Osteoblast (primary cell): Measurements from ENCODE around the gene URGCP. TPM values are rescaled to one million over a fixed set of nuclear protein-coding genes. Genes with fewer than 3 reads are reported as not detected.

Experiments
- DNase-seq: peaks from one replicate; pipeline ENCODE4 v3.0.0; 2011; ENCODE audit warnings: low spot score, mixed read lengths; ENCODE audit not compliant: insufficient read length; ENCODE audit errors: missing footprints
- H2AFZ ChIP-seq: 2 replicates; pipeline ENCODE4 v1.6.0; 2011; ENCODE audit warnings: mild to moderate bottlenecking, low read length
- H3K27ac ChIP-seq: 2 replicates; pipeline ENCODE4 v1.5.1; 2011; ENCODE audit warnings: mild to moderate bottlenecking, low read depth, low read length, moderate library complexity
- H3K27me3 ChIP-seq: 2 replicates; pipeline ENCODE4 v1.6.0; 2012; ENCODE audit warnings: mild to moderate bottlenecking, control low read depth, inconsistent platforms, low read length, moderate library complexity; ENCODE audit not compliant: insufficient read depth
- H3K36me3 ChIP-seq: 2 replicates; pipeline ENCODE4 v1.5.1; 2011; ENCODE audit warnings: mild to moderate bottlenecking, low read length, control low read depth, moderate library complexity; ENCODE audit not compliant: insufficient read depth
- H3K4me1 ChIP-seq: 2 replicates; pipeline ENCODE4 v1.5.1; 2011; ENCODE audit warnings: mild to moderate bottlenecking, low read length, control low read depth, moderate library complexity; ENCODE audit not compliant: insufficient read depth
- H3K4me2 ChIP-seq: 2 replicates; pipeline ENCODE4 v1.6.0; 2011; ENCODE audit warnings: mild to moderate bottlenecking, low read length; ENCODE audit not compliant: insufficient read depth
- H3K4me3 ChIP-seq: fragments of 200-600 bp; sonication (generic); 3 replicates; pipeline ENCODE4 v1.5.1; 2012; ENCODE audit warnings: mild to moderate bottlenecking, low read length, inconsistent platforms; ENCODE audit not compliant: insufficient read depth
- H3K79me2 ChIP-seq: 2 replicates; pipeline ENCODE4 v1.6.0; 2012; ENCODE audit warnings: mild to moderate bottlenecking, low read length, control low read depth, inconsistent platforms; ENCODE audit not compliant: insufficient read depth
- H3K9me3 ChIP-seq: 2 replicates; pipeline ENCODE4 v1.5.1; 2011; ENCODE audit warnings: low read depth, low read length, control low read depth
- H4K20me1 ChIP-seq: 2 replicates; pipeline ENCODE4 v1.6.0; 2012; ENCODE audit warnings: mild to moderate bottlenecking, low read length, control low read depth; ENCODE audit not compliant: insufficient read depth
- CTCF ChIP-seq: IDR thresholded peaks from 2 replicates; pipeline ENCODE4 v1.5.1; 2011; ENCODE audit warnings: mild to moderate bottlenecking, low read depth, low read length, moderate library complexity; ENCODE audit errors: extremely low read depth
- total RNA-seq: library from RNA; depleted of rRNA; stranded (reverse); fragments of >200 nt; gene quantifications from 2 replicates; pipeline ENCODE4 v1.2.3, GENCODE V29; 2012

Gene URGCP
- total RNA-seq, 1 donor = 30.4 TPM

GRCh38 chr7:43933902-43934560, 27.6 kb upstream of the URGCP start:
- no peak overlapping the region for H3K4me3 ChIP-seq
- no peak overlapping the region for H3K4me2 ChIP-seq
- H3K27ac ChIP-seq = no peak overlapping the region
- no peak for DNase-seq
- H3K4me1 ChIP-seq = no peaks in the 10 kb centered on the region
- no peaks in the 10 kb centered on the region for H4K20me1 ChIP-seq
- no peaks in the 10 kb centered on the region for H3K27me3 ChIP-seq
- H2AFZ ChIP-seq = no peak overlapping the region
- no peak for TF ChIP-seq CTCF
- no peaks in the 10 kb centered on the region for H3K9me3 ChIP-seq
- no peaks in the 10 kb centered on the region for H3K36me3 ChIP-seq
- no peaks in the 10 kb centered on the region for H3K79me2 ChIP-seq

GRCh38 chr7:43931346-43931745, 24.9 kb upstream of the URGCP start:
- no peak overlapping the region for H3K27ac ChIP-seq
- H4K20me1 ChIP-seq = no peaks in the 10 kb centered on the region
- peaks cover 4% of the 10 kb centered on the region for H3K4me1 ChIP-seq
- H3K79me2 ChIP-seq = no peaks in the 10 kb centered on the region
- DNase-seq = no peak
- TF ChIP-seq CTCF = no peak
- H2AFZ ChIP-seq = no peak overlapping the region
- H3K4me2 ChIP-seq = no peak overlapping the region
- H3K27me3 ChIP-seq = no peaks in the 10 kb centered on the region
- H3K36me3 ChIP-seq = no peaks in the 10 kb centered on the region
- H3K9me3 ChIP-seq = no peaks in the 10 kb centered on the region
- no peak overlapping the region for H3K4me3 ChIP-seq

- H3K27me3 ChIP-seq = no peaks in the 10 kb centered on the region
- H3K27ac ChIP-seq = no peak overlapping the region
- no peaks in the 10 kb centered on the region for H3K36me3 ChIP-seq
- peak; percentile 41 for DNase-seq
- no peak for TF ChIP-seq CTCF
- H3K9me3 ChIP-seq = no peaks in the 10 kb centered on the region
- H3K4me2 ChIP-seq = no peak overlapping the region
- no peak overlapping the region for H2AFZ ChIP-seq
- no peaks in the 10 kb centered on the region for H4K20me1 ChIP-seq
- peaks cover 10% of the 10 kb centered on the region for H3K4me1 ChIP-seq
- H3K4me3 ChIP-seq = no peak overlapping the region
- no peaks in the 10 kb centered on the region for H3K79me2 ChIP-seq
Measured at GRCh38 chr7:43929529-43930457, 23.4 kb upstream of the URGCP start.

- no peaks in the 10 kb centered on the region for H4K20me1 ChIP-seq
- no peak overlapping the region for H3K4me3 ChIP-seq
- no peak overlapping the region for H2AFZ ChIP-seq
- H3K27ac ChIP-seq = no peak overlapping the region
- no peaks in the 10 kb centered on the region for H3K36me3 ChIP-seq
- H3K9me3 ChIP-seq = no peaks in the 10 kb centered on the region
- H3K79me2 ChIP-seq = no peaks in the 10 kb centered on the region
- no peak for TF ChIP-seq CTCF
- H3K4me1 ChIP-seq = peaks cover 10% of the 10 kb centered on the region
- H3K27me3 ChIP-seq = no peaks in the 10 kb centered on the region
- no peak for DNase-seq
- H3K4me2 ChIP-seq = no peak overlapping the region
Measured at GRCh38 chr7:43927810-43928209, 21.4 kb upstream of the URGCP start.
